Measurements from ENCODE around the gene FNDC3A.

Gene FNDC3A

GRCh38 chr13:48975856-48976575 lies at the start of gene FNDC3A:
Gene FNDC3A, plus strand, starts transcription at chr13:48975912. Its CDS starts 30,279 bp downstream, at chr13:49006191.
- DNase-seq = peak; percentile 89

- no peak for DNase-seq
Observed at GRCh38 chr13:48928757-48929430, 46.8 kb upstream of the FNDC3A start.

GRCh38 chr13:48930918-48931317 lies 44.8 kb upstream of the FNDC3A start:
- no peak for DNase-seq

GRCh38 chr13:48938308-48938943 lies 37.3 kb upstream of the FNDC3A start:
- no peak for DNase-seq

GRCh38 chr13:48939728-48940127 lies 36.0 kb upstream of the FNDC3A start:
- DNase-seq = no peak

GRCh38 chr13:48942131-48942530 lies 33.6 kb upstream of the FNDC3A start:
- no peak for DNase-seq

GRCh38 chr13:48944221-48944620 lies 31.5 kb upstream of the FNDC3A start:
- no peak for DNase-seq

- DNase-seq = no peak
Observed at GRCh38 chr13:48945626-48946025, 30.1 kb upstream of the FNDC3A start.

- no peak for DNase-seq
Observed at GRCh38 chr13:48946163-48946562, 29.5 kb upstream of the FNDC3A start.

- no peak for DNase-seq
Observed at GRCh38 chr13:48949566-48950500, 25.9 kb upstream of the FNDC3A start.

- DNase-seq = no peak
Observed at GRCh38 chr13:48950501-48950875, 25.2 kb upstream of the FNDC3A start.

GRCh38 chr13:48954081-48954480 lies 21.6 kb upstream of the FNDC3A start:
- no peak for DNase-seq

- no peak for DNase-seq
Observed at GRCh38 chr13:48955536-48955935, 20.2 kb upstream of the FNDC3A start.

- DNase-seq = no peak
Observed at GRCh38 chr13:48961379-48961778, 14.3 kb upstream of the FNDC3A start.

- DNase-seq = no peak
Observed at GRCh38 chr13:48962281-48962680, 13.4 kb upstream of the FNDC3A start.

GRCh38 chr13:48965736-48966135 lies 10.0 kb upstream of the FNDC3A start:
- DNase-seq = no peak

GRCh38 chr13:48969685-48970084 lies 6.0 kb upstream of the FNDC3A start:
- no peak for DNase-seq

- DNase-seq = no peak
Observed at GRCh38 chr13:48973845-48974431, 1.8 kb upstream of the FNDC3A start.

GRCh38 chr13:48975101-48975855 lies 434 bp upstream of the FNDC3A start:
- DNase-seq = peak; percentile 72

GRCh38 chr13:48976576-48977285 lies 1.0 kb downstream of the FNDC3A start:
- DNase-seq = peak; percentile 84

GRCh38 chr13:48977286-48977625 lies 1.5 kb downstream of the FNDC3A start:
- DNase-seq = no peak
